H9 (cell line): Measurements from ENCODE around the gene C5orf34. TPM values are rescaled to one million over a fixed set of nuclear protein-coding genes. Genes with fewer than 3 reads are reported as not detected.

Source experiments
- DNase-seq: peaks from one replicate; pipeline ENCODE4 v3.0.0-alpha.2; 2017
- H2AFZ ChIP-seq: one replicate; pipeline ENCODE4 v1.6.1; 2013; ENCODE audit warnings: mild to moderate bottlenecking, low read length, control low read depth, moderate library complexity
- H2AK5ac ChIP-seq: 2 replicates; pipeline ENCODE4 v1.6.1; 2013; ENCODE audit warnings: low read length, control low read depth, mixed read lengths; ENCODE audit not compliant: insufficient read length
- H2BK120ac ChIP-seq: one replicate; pipeline ENCODE4 v1.6.1; 2013; ENCODE audit warnings: low read depth, mild to moderate bottlenecking, low read length, control low read depth, inconsistent platforms; ENCODE audit not compliant: poor library complexity, severe bottlenecking
- H2BK12ac ChIP-seq: 2 replicates; pipeline ENCODE4 v1.6.1; 2013; ENCODE audit warnings: low read length, control low read depth, mixed read lengths, low read depth; ENCODE audit not compliant: insufficient read length
- H2BK15ac ChIP-seq: 2 replicates; pipeline ENCODE4 v1.6.1; 2013; ENCODE audit warnings: low read depth, low read length, control low read depth
- H2BK20ac ChIP-seq: one replicate; pipeline ENCODE4 v1.6.1; 2013; ENCODE audit warnings: low read depth, mild to moderate bottlenecking, low read length, control low read depth, inconsistent platforms; ENCODE audit not compliant: poor library complexity, severe bottlenecking
- H2BK5ac ChIP-seq: 2 replicates; pipeline ENCODE4 v1.6.1; 2013; ENCODE audit warnings: low read length, control low read depth, mixed read lengths; ENCODE audit not compliant: insufficient read length
- H3K14ac ChIP-seq: 2 replicates; pipeline ENCODE4 v1.6.1; 2013; ENCODE audit warnings: low read length, control low read depth; ENCODE audit not compliant: insufficient read depth
- H3K18ac ChIP-seq: 2 replicates; pipeline ENCODE4 v1.6.1; 2013; ENCODE audit warnings: low read depth, mild to moderate bottlenecking, mixed read lengths, low read length, control low read depth; ENCODE audit not compliant: insufficient read length
- H3K23ac ChIP-seq: 2 replicates; pipeline ENCODE4 v1.6.1; 2013; ENCODE audit warnings: low read length, control low read depth, mixed read lengths, low read depth; ENCODE audit not compliant: insufficient read length
- H3K23me2 ChIP-seq: 2 replicates; pipeline ENCODE4 v1.6.1; 2013; ENCODE audit warnings: low read depth, mild to moderate bottlenecking, mixed read lengths, low read length, control low read depth; ENCODE audit not compliant: insufficient read length, poor library complexity, severe bottlenecking
- H3K27ac ChIP-seq: 2 replicates; pipeline ENCODE4 v1.5.1; 2013; ENCODE audit warnings: low read length, control low read depth, mixed read lengths, low read depth; ENCODE audit not compliant: insufficient read length
- H3K27me3 ChIP-seq: 2 replicates; pipeline ENCODE4 v1.6.1; 2013; ENCODE audit warnings: low read length, control low read depth, inconsistent platforms; ENCODE audit not compliant: insufficient read depth
- H3K4ac ChIP-seq: 2 replicates; pipeline ENCODE4 v1.6.1; 2013; ENCODE audit warnings: low read depth, mild to moderate bottlenecking, control low read depth, inconsistent platforms, low read length, moderate library complexity
- H3K4me1 ChIP-seq: 2 replicates; pipeline ENCODE4 v1.6.1; 2013; ENCODE audit warnings: low read length, control low read depth, inconsistent platforms; ENCODE audit not compliant: insufficient read depth
- H3K4me2 ChIP-seq: 2 replicates; pipeline ENCODE4 v1.6.1; 2013; ENCODE audit warnings: low read length, control low read depth, mixed read lengths; ENCODE audit not compliant: insufficient read length, insufficient read depth
- H3K56ac ChIP-seq: 2 replicates; pipeline ENCODE4 v1.6.1; 2013; ENCODE audit warnings: low read depth, mild to moderate bottlenecking, mixed read lengths, low read length, control low read depth; ENCODE audit not compliant: insufficient read length
- H3K79me1 ChIP-seq: 2 replicates; pipeline ENCODE4 v1.6.1; 2013; ENCODE audit warnings: low read depth, mild to moderate bottlenecking, moderate library complexity, low read length, control low read depth, inconsistent platforms; ENCODE audit not compliant: insufficient read depth, poor library complexity, severe bottlenecking
- H3K79me2 ChIP-seq: 2 replicates; pipeline ENCODE4 v1.6.1; 2013; ENCODE audit warnings: low read length, control low read depth, inconsistent platforms; ENCODE audit not compliant: insufficient read depth
- H3K9ac ChIP-seq: 2 replicates; pipeline ENCODE4 v1.6.1; 2013; ENCODE audit warnings: low read length, control low read depth, mixed read lengths; ENCODE audit not compliant: insufficient read length; ENCODE audit errors: extremely low read depth
- H3K9me3 ChIP-seq: one replicate; pipeline ENCODE4 v1.6.1; 2013; ENCODE audit warnings: low read depth, low read length, inconsistent platforms; ENCODE audit not compliant: control insufficient read depth
- H3T11ph ChIP-seq: one replicate; pipeline ENCODE4 v1.6.1; 2013; ENCODE audit warnings: mild to moderate bottlenecking, low read length, control low read depth, inconsistent platforms
- H4K20me1 ChIP-seq: one replicate; pipeline ENCODE4 v1.6.1; 2013; ENCODE audit not compliant: control insufficient read depth, insufficient read length, insufficient read depth
- H4K5ac ChIP-seq: 2 replicates; pipeline ENCODE4 v1.6.1; 2013; ENCODE audit warnings: low read depth, mild to moderate bottlenecking, mixed read lengths, low read length, control low read depth; ENCODE audit not compliant: insufficient read length
- H4K8ac ChIP-seq: replicated peaks from 2 replicates; pipeline ENCODE4 v1.6.1; 2013; ENCODE audit warnings: low read length, control low read depth, mixed read lengths, low read depth; ENCODE audit not compliant: insufficient read length
- H4K91ac ChIP-seq: 2 replicates; pipeline ENCODE4 v1.6.1; 2013; ENCODE audit warnings: low read depth, mild to moderate bottlenecking, moderate library complexity, mixed read lengths, low read length, control low read depth; ENCODE audit not compliant: insufficient read length
- H3K27ac Mint-ChIP-seq, 3 experiments: 2 replicates in 2 of 3; 3 replicates in 1 of 3; pipeline ENCODE4 v1.8.0; 2020 to 2021; ENCODE audit warnings: mixed read lengths in 3 of 3, mild to moderate bottlenecking in 1 of 3, moderate library complexity in 1 of 3
- H3K27me3 Mint-ChIP-seq: 2 replicates; pipeline ENCODE4 v1.8.0; 2021; ENCODE audit warnings: low read depth, mild to moderate bottlenecking, moderate library complexity, mixed read lengths
- H3K36me3 Mint-ChIP-seq, 3 experiments: 2 replicates in 2 of 3; 3 replicates in 1 of 3; pipeline ENCODE4 v1.8.0; 2020 to 2021; ENCODE audit warnings: low read depth in 3 of 3, mixed read lengths in 3 of 3; ENCODE audit not compliant: insufficient read depth in 1 of 3
- H3K4me1 Mint-ChIP-seq, 2 experiments: 2 replicates each; pipeline ENCODE4 v1.8.0; 2020; ENCODE audit warnings: mixed read lengths in 2 of 2
- H3K4me3 Mint-ChIP-seq, 2 experiments: 2 replicates in 1 of 2; 3 replicates in 1 of 2; pipeline ENCODE4 v1.8.0; 2020 to 2021; ENCODE audit warnings: mild to moderate bottlenecking in 2 of 2, mixed read lengths in 2 of 2, moderate library complexity in 1 of 2
- H3K9me3 Mint-ChIP-seq, 2 experiments: 2 replicates in 1 of 2; 3 replicates in 1 of 2; pipeline ENCODE4 v1.8.0; 2020; ENCODE audit warnings: mild to moderate bottlenecking in 2 of 2, mixed read lengths in 2 of 2, moderate library complexity in 1 of 2
- WGBS: extraction: QIAGEN DNeasy Blood & Tissue Kit; methylation state at CpG from one replicate; pipeline ENCODE4 v1.1.7; 2013; ENCODE audit warnings: missing lambda C conversion rate, low lambda C conversion rate, mixed read lengths; ENCODE audit not compliant: insufficient read length; ENCODE audit errors: extremely low coverage; 5-methylcytosine and 5-hydroxymethylcytosine counted together
- total RNA-seq: library from RNA; stranded (reverse); gene quantifications from 2 replicates; pipeline ENCODE4 v1.2.1, GENCODE V29; 2021
- TF ChIP-seq, protein P1 (sequence below): fragments of 200-600 bp; sonication (generic); conservative IDR thresholded peaks from 3 replicates; pipeline ENCODE4 v1.8.0; 2021; ENCODE audit warnings: antibody characterized with exemption, mild to moderate bottlenecking

C5orf34 gene
- total RNA-seq, 1 experiment from 2014 or later, result 7.7 TPM

DNA sequence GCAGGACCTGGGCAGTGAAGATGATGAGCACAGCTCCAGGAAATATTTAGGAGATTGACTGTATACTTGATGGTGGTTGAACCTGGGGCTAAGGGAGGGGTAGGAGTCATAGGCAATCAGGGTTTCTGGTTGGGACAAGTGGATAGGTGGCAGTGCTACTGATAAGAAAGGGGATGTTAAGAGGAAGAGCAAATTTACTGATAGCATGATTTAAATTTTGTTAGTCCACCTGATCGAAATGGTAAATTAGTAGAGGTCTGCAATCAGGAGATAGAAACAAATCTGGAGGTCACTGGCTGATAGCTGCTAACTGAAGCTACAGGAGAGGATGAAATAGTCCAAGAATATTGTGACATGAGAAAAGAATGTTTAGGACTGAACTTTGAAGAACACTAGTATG, 5.7 kb upstream of the C5orf34 start:
- Histone ChIP-seq H3K56ac (no peak overlapping the region), H4K91ac (no peak overlapping the region), H3K79me1 (no peaks in the 10 kb centered on the region), H2BK15ac (no peak overlapping the region), H2BK20ac (no peak overlapping the region), H3K9me3 (no peaks in the 10 kb centered on the region), H3K23me2 (no peaks in the 10 kb centered on the region), H3K4me2 (no peak overlapping the region), H3K4ac (no peak overlapping the region), H3K27me3 (no peaks in the 10 kb centered on the region), H3K79me2 (no peaks in the 10 kb centered on the region), H3T11ph (no peak overlapping the region), H3K18ac (no peak overlapping the region), H3K4me1 (no peaks in the 10 kb centered on the region), H2AFZ (no peak overlapping the region), H4K5ac (no peak overlapping the region), H3K23ac (no peak overlapping the region), H2BK120ac (no peak overlapping the region), H3K14ac (no peak overlapping the region), H3K9ac (no peak overlapping the region), H2AK5ac (no peak overlapping the region), H3K27ac (no peak overlapping the region), H4K20me1 (no peaks in the 10 kb centered on the region), H2BK12ac (no peak overlapping the region), H2BK5ac (no peak overlapping the region), H4K8ac (no peak overlapping the region)
- H3K4me3 Mint-ChIP-seq, result no peak overlapping the region; a peak in 1 of 5 replicates
- H3K9me3 Mint-ChIP-seq, result peaks cover 6 to 9% of the 10 kb centered on the region in 2 experiments; a peak in 4 of 5 replicates
- H3K27ac Mint-ChIP-seq, result no peak overlapping the region
- peaks cover under 1 to 2% of the 10 kb centered on the region in 2 experiments; a peak in 3 of 4 replicates for H3K4me1 Mint-ChIP-seq
- H3K36me3 Mint-ChIP-seq, result peaks cover 23 to 27% (median 24%) of the 10 kb centered on the region in 3 experiments
- no CpG with 5 or more reads among the region's 1 CpG for WGBS
- TF ChIP-seq, protein P1, sequence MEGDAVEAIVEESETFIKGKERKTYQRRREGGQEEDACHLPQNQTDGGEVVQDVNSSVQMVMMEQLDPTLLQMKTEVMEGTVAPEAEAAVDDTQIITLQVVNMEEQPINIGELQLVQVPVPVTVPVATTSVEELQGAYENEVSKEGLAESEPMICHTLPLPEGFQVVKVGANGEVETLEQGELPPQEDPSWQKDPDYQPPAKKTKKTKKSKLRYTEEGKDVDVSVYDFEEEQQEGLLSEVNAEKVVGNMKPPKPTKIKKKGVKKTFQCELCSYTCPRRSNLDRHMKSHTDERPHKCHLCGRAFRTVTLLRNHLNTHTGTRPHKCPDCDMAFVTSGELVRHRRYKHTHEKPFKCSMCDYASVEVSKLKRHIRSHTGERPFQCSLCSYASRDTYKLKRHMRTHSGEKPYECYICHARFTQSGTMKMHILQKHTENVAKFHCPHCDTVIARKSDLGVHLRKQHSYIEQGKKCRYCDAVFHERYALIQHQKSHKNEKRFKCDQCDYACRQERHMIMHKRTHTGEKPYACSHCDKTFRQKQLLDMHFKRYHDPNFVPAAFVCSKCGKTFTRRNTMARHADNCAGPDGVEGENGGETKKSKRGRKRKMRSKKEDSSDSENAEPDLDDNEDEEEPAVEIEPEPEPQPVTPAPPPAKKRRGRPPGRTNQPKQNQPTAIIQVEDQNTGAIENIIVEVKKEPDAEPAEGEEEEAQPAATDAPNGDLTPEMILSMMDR, result no peak
- DNase-seq, result no peak
- peaks cover 6% of the 10 kb centered on the region; the same call in 1 of the 2 replicates for H3K27me3 Mint-ChIP-seq
